H1 (cell line): Measurements from ENCODE around the gene C19orf25. TPM values are rescaled to one million over a fixed set of nuclear protein-coding genes. Genes with fewer than 3 reads are reported as not detected.

Source experiments
- ASH2L ChIP-seq: fragments of 200-600, 300-600 bp; sonication (generic); IDR thresholded peaks from one replicate; pipeline ENCODE4 v1.7.1; 2017; ENCODE audit warnings: low read length
- BRCA1 ChIP-seq: IDR thresholded peaks from 2 replicates; pipeline ENCODE4 v1.6.1; 2012; ENCODE audit warnings: low read depth, low read length, improper control_type of control experiment
- HDAC2 ChIP-seq, 2 experiments: fragments of 300-600 bp in 1 of 2; sonication (generic) in 1 of 2; IDR thresholded peaks; 2 replicates each; pipeline ENCODE4 v1.6.1; 2011 to 2012; ENCODE audit warnings: low read depth in 2 of 2, low read length in 2 of 2, mild to moderate bottlenecking in 2 of 2, moderate library complexity in 2 of 2, borderline replicate concordance in 1 of 2, inconsistent platforms in 1 of 2
- JUND ChIP-seq: IDR thresholded peaks from 2 replicates; pipeline ENCODE4 v1.6.1; 2011; ENCODE audit warnings: mild to moderate bottlenecking, improper control_type of control experiment, low read length
- POLR2AphosphoS5 ChIP-seq: IDR thresholded peaks from 2 replicates; pipeline ENCODE4 v1.6.1; 2011; ENCODE audit warnings: low read depth, low read length
- SAP30 ChIP-seq: fragments of 300-600 bp; sonication (generic); IDR thresholded peaks from 2 replicates; pipeline ENCODE4 v1.7.1; 2012; ENCODE audit warnings: low read length, moderate library complexity, mild to moderate bottlenecking, inconsistent platforms; ENCODE audit not compliant: insufficient read depth, insufficient replicate concordance
- TAF1 ChIP-seq: IDR thresholded peaks from 2 replicates; pipeline ENCODE4 v1.6.1; 2011; ENCODE audit warnings: mild to moderate bottlenecking, low read depth, low read length
- ZNF274 ChIP-seq: IDR thresholded peaks from 2 replicates; pipeline ENCODE4 v1.7.0; 2012; ENCODE audit warnings: low read length, borderline replicate concordance; ENCODE audit errors: extremely low read depth
- polyA plus RNA-seq, 7 experiments: library from polyadenylated mRNA; depleted of rRNA in 3 of 7; stranded (reverse) in 5 of 7; unstranded in 2 of 7; fragments of >200 nt in 5 of 7; fragments of 200-250 nt in 2 of 7; gene quantifications; 1 replicate in 5 of 7; 2 replicates in 1 of 7; 4 replicates in 1 of 7; pipeline versions ENCODE4 v1.2.1 to v1.2.3, GENCODE V29; 2011 to 2013; ENCODE audit warnings: missing spikeins in 2 of 7, mixed read lengths in 2 of 7
- total RNA-seq: library from RNA; stranded (reverse); fragmentation: NEBNext Ultra II Directional; extraction: Animal tissue kit (Norgen Biotek cat#: 25700); gene quantifications from 2 replicates; pipeline ENCODE4 v1.2.1, GENCODE V29; 2021
- TF ChIP-seq, protein P1 (sequence below): fragments of 300-600 bp; sonication (generic); IDR thresholded peaks from 2 replicates; pipeline ENCODE4 v1.7.1; 2012; ENCODE audit warnings: low read length, moderate library complexity, mild to moderate bottlenecking, inconsistent platforms; ENCODE audit not compliant: insufficient replicate concordance

Gene C19orf25
- total and polyA plus RNA-seq, 2 of the 8 experiments (the other 6 are each of a cell fraction or from before 2014, with no cell fraction given), result 41.3 to 67.4 TPM

DNA sequence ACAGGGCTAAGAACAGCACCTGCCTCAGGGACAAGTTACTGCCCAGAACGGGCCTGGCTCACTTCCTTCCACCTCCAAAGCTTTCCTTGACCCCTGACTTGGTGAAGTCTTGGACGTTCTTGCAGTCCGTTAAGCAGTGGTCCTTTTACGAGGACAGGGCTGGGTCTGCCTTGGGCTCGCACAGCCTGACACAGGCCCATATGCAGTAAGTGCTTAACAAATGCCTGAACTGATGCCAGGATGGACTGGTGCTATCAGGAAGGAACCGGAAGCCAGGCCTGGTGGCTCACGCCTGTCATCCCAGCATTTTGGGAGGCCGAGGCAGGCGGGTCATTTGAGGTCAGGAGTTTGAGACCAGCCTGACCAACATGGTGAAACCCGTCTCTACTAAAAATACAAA is 43.0 kb upstream of the C19orf25 start (continued):
- TF ChIP-seq, protein P1, sequence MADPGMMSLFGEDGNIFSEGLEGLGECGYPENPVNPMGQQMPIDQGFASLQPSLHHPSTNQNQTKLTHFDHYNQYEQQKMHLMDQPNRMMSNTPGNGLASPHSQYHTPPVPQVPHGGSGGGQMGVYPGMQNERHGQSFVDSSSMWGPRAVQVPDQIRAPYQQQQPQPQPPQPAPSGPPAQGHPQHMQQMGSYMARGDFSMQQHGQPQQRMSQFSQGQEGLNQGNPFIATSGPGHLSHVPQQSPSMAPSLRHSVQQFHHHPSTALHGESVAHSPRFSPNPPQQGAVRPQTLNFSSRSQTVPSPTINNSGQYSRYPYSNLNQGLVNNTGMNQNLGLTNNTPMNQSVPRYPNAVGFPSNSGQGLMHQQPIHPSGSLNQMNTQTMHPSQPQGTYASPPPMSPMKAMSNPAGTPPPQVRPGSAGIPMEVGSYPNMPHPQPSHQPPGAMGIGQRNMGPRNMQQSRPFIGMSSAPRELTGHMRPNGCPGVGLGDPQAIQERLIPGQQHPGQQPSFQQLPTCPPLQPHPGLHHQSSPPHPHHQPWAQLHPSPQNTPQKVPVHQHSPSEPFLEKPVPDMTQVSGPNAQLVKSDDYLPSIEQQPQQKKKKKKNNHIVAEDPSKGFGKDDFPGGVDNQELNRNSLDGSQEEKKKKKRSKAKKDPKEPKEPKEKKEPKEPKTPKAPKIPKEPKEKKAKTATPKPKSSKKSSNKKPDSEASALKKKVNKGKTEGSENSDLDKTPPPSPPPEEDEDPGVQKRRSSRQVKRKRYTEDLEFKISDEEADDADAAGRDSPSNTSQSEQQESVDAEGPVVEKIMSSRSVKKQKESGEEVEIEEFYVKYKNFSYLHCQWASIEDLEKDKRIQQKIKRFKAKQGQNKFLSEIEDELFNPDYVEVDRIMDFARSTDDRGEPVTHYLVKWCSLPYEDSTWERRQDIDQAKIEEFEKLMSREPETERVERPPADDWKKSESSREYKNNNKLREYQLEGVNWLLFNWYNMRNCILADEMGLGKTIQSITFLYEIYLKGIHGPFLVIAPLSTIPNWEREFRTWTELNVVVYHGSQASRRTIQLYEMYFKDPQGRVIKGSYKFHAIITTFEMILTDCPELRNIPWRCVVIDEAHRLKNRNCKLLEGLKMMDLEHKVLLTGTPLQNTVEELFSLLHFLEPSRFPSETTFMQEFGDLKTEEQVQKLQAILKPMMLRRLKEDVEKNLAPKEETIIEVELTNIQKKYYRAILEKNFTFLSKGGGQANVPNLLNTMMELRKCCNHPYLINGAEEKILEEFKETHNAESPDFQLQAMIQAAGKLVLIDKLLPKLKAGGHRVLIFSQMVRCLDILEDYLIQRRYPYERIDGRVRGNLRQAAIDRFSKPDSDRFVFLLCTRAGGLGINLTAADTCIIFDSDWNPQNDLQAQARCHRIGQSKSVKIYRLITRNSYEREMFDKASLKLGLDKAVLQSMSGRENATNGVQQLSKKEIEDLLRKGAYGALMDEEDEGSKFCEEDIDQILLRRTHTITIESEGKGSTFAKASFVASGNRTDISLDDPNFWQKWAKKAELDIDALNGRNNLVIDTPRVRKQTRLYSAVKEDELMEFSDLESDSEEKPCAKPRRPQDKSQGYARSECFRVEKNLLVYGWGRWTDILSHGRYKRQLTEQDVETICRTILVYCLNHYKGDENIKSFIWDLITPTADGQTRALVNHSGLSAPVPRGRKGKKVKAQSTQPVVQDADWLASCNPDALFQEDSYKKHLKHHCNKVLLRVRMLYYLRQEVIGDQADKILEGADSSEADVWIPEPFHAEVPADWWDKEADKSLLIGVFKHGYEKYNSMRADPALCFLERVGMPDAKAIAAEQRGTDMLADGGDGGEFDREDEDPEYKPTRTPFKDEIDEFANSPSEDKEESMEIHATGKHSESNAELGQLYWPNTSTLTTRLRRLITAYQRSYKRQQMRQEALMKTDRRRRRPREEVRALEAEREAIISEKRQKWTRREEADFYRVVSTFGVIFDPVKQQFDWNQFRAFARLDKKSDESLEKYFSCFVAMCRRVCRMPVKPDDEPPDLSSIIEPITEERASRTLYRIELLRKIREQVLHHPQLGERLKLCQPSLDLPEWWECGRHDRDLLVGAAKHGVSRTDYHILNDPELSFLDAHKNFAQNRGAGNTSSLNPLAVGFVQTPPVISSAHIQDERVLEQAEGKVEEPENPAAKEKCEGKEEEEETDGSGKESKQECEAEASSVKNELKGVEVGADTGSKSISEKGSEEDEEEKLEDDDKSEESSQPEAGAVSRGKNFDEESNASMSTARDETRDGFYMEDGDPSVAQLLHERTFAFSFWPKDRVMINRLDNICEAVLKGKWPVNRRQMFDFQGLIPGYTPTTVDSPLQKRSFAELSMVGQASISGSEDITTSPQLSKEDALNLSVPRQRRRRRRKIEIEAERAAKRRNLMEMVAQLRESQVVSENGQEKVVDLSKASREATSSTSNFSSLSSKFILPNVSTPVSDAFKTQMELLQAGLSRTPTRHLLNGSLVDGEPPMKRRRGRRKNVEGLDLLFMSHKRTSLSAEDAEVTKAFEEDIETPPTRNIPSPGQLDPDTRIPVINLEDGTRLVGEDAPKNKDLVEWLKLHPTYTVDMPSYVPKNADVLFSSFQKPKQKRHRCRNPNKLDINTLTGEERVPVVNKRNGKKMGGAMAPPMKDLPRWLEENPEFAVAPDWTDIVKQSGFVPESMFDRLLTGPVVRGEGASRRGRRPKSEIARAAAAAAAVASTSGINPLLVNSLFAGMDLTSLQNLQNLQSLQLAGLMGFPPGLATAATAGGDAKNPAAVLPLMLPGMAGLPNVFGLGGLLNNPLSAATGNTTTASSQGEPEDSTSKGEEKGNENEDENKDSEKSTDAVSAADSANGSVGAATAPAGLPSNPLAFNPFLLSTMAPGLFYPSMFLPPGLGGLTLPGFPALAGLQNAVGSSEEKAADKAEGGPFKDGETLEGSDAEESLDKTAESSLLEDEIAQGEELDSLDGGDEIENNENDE, result no peak
- no peak for TF ChIP-seq JUND
- TF ChIP-seq ZNF274, result no peak
- no peak for TF ChIP-seq TAF1
- no peak for TF ChIP-seq HDAC2 (IDR thresholded peaks at IDR 0.05; ENCODE audit: borderline replicate concordance in 1 of 2, low read depth in 2 of 2, low read length in 2 of 2)
- TF ChIP-seq SAP30, result no peak
- no peak for TF ChIP-seq POLR2AphosphoS5
- TF ChIP-seq ASH2L, result no peak
- TF ChIP-seq BRCA1, result no peak
